Uterus (tissue), 4 donors: ENCODE measurements around the gene FIBP. TPM values are rescaled to one million over a fixed set of nuclear protein-coding genes. Genes with fewer than 3 reads are reported as not detected.
A peak's percentile ranks its signal among the peaks of the same experiment; 100 is the strongest.

Experiments
- DNase-seq, 2 donors: peaks; one replicate each; pipeline ENCODE4 v3.0.0-alpha.2; 2019 to 2020
- H3K27ac ChIP-seq, 2 donors: fragments of 200-600 bp; sonication (generic); 1 replicate in 1 of 2; 2 replicates in 1 of 2; pipeline ENCODE4 v1.5.1; 2016 to 2018
- H3K27me3 ChIP-seq, 2 donors: fragments of 200-600 bp; sonication (generic); one replicate each; pipeline ENCODE4 v1.5.1; 2018 to 2019; ENCODE audit warnings: control low read depth in 1 of 2
- H3K36me3 ChIP-seq, 2 donors: fragments of 200-600 bp; sonication (generic); one replicate each; pipeline ENCODE4 v1.5.1; 2019; ENCODE audit warnings: control low read depth in 1 of 2
- H3K4me1 ChIP-seq, 2 donors: fragments of 200-600 bp; sonication (generic); one replicate each; pipeline ENCODE4 v1.5.1; 2018 to 2019; ENCODE audit warnings: control low read depth in 1 of 2
- H3K4me3 ChIP-seq, 2 donors: fragments of 200-600 bp; sonication (generic); 1 replicate in 1 of 2; 2 replicates in 1 of 2; pipeline ENCODE4 v1.5.1; 2018 to 2019; ENCODE audit warnings: mild to moderate bottlenecking in 1 of 2
- H3K9me3 ChIP-seq, 2 donors: fragments of 200-600 bp; sonication (generic); one replicate each; pipeline ENCODE4 v1.5.1; 2019; ENCODE audit warnings: control low read depth in 1 of 2
- POLR2A ChIP-seq, 2 donors: fragments of 450-650 bp; IDR thresholded peaks; one replicate each; pipeline ENCODE4 v1.6.1; 2016; ENCODE audit warnings: antibody characterized with exemption in 2 of 2, mild to moderate bottlenecking in 1 of 2, moderate library complexity in 1 of 2
- intact Hi-C: fragments of 100-400 bp; cut with DNase I; formaldehyde crosslinking; loops from one replicate; pipeline ENCODE4 v1.15.1; 2023; ENCODE audit warnings: low total_unique reads
- total RNA-seq, 4 donors: library from RNA; depleted of rRNA in 3 of 4; stranded (reverse); fragments of >200 nt in 3 of 4; gene quantifications; one replicate each; pipeline versions ENCODE4 v1.1.0 to v1.2.4, GENCODE V29; 2014 to 2023
- TF ChIP-seq, protein P1 (sequence below), 4 experiments: fragments of 200-600 bp in 2 of 4; fragments of 450-650 bp in 2 of 4; sonication (generic) in 2 of 4; IDR thresholded peaks; one replicate each; pipeline ENCODE4 v1.5.1; 2016 to 2019; ENCODE audit warnings: antibody characterized with exemption in 4 of 4, mild to moderate bottlenecking in 2 of 4, moderate library complexity in 1 of 4
- donor health status: DM: yes; HTN: yes; CAD: no.

FIBP gene
- total RNA-seq, result 100 to 1,000 TPM in 1 of 4 donors, 10 to 100 TPM in 3; 39.7 to 239 (median 52.2) TPM

DNA sequence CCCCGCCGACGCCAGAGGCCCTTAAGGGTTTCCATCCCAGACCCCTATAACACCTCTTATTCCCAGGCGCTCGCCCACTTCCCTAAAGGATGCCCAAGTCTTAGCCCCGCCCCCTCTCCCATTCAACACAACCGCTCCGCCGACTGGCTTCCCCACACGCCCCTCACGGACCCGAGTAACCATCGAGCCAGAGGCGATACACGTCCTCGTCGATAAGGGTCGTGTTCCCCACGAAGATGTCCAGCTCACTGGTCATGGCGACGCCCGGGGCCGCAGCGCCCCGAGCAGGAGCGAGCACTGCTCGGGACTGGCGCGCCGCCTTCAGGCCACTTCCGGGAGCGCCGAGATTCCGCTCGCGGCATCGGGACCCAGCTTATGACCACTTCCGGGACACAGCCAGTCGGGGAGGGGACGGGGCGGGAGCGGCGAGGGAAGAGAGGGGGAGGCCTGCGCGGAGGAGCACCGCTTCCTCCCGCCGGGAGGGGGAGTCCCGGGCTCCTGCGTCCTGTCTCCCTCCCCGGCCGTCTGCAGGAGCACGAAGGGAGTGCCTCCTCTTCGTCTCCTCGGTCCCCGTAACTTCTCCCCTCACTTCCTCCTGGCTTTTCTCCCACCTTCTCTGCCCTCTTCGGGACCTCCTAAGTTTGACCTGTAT is at the start of gene FIBP:
FIBP (minus strand) TSS at position 309 of the 652 bp plus-strand sequence; CDS start at position 256, 53 bp downstream.
- peaks cover 4 to 21% of the 10 kb centered on the region in 2 donors for H3K4me1 ChIP-seq
- intact Hi-C loops, result no loop called here
- no peaks in the 10 kb centered on the region for H3K36me3 ChIP-seq
- TF ChIP-seq POLR2A (IDR thresholded peaks at IDR 0.05), result peak; percentile 92
- TF ChIP-seq, protein P1, sequence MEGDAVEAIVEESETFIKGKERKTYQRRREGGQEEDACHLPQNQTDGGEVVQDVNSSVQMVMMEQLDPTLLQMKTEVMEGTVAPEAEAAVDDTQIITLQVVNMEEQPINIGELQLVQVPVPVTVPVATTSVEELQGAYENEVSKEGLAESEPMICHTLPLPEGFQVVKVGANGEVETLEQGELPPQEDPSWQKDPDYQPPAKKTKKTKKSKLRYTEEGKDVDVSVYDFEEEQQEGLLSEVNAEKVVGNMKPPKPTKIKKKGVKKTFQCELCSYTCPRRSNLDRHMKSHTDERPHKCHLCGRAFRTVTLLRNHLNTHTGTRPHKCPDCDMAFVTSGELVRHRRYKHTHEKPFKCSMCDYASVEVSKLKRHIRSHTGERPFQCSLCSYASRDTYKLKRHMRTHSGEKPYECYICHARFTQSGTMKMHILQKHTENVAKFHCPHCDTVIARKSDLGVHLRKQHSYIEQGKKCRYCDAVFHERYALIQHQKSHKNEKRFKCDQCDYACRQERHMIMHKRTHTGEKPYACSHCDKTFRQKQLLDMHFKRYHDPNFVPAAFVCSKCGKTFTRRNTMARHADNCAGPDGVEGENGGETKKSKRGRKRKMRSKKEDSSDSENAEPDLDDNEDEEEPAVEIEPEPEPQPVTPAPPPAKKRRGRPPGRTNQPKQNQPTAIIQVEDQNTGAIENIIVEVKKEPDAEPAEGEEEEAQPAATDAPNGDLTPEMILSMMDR (IDR thresholded peaks at IDR 0.05), result peak; percentile 73 to 95 (median 88)
- H3K27me3 ChIP-seq, result no peaks in the 10 kb centered on the region
- no peaks in the 10 kb centered on the region for H3K9me3 ChIP-seq
- peak within 1 kb of the TSS; percentile 55 to 88 for H3K4me3 ChIP-seq
- DNase-seq, result peak; percentile 98
- peak within 1 kb of the TSS; percentile 96 to 97 for H3K27ac ChIP-seq

GRCh38 chr11:65937766-65938165 is 49.5 kb upstream of the FIBP start:
- no peaks in the 10 kb centered on the region for H3K27me3 ChIP-seq
- H3K4me3 ChIP-seq, result no peak overlapping the region
- no peak for DNase-seq
- intact Hi-C loops, result no loop called here
- TF ChIP-seq, protein P1 (IDR thresholded peaks at IDR 0.05), result no peak
- TF ChIP-seq POLR2A (IDR thresholded peaks at IDR 0.05), result no peak
- H3K4me1 ChIP-seq, result no peaks in the 10 kb centered on the region
- no peak overlapping the region for H3K27ac ChIP-seq
- H3K9me3 ChIP-seq, result no peaks in the 10 kb centered on the region
- H3K36me3 ChIP-seq, result no peaks in the 10 kb centered on the region

GRCh38 chr11:65934014-65934413 is 45.7 kb upstream of the FIBP start:
- TF ChIP-seq, protein P1 (IDR thresholded peaks at IDR 0.05), result no peak
- no peak for TF ChIP-seq POLR2A (IDR thresholded peaks at IDR 0.05)
- Histone ChIP-seq H3K36me3 (no peaks in the 10 kb centered on the region), H3K27ac (no peak overlapping the region), H3K4me3 (no peak overlapping the region), H3K4me1 (no peaks in the 10 kb centered on the region), H3K27me3 (no peaks in the 10 kb centered on the region), H3K9me3 (no peaks in the 10 kb centered on the region)
- intact Hi-C loops, result no loop called here
- no peak for DNase-seq

DNA sequence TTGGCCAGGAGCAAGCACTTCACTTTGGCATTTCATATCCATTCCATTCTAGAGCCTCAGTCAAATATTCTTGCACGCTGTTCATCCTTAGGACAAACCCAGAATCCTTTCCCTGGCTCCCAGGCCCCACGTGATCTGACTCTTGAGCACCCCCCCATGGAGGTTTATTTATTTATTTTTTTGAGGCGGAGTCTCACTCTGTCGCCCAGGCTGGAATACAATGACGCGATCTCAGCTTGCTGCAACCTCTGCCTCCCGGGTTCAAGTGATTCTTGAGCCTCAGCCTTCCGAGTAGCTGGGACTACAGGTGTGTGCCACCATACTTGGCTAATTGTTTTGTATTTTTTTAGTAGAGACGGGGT is 44.3 kb upstream of the FIBP start:
- Histone ChIP-seq H3K36me3 (no peaks in the 10 kb centered on the region), H3K27me3 (no peaks in the 10 kb centered on the region), H3K4me1 (no peaks in the 10 kb centered on the region), H3K27ac (no peak overlapping the region), H3K4me3 (no peak overlapping the region), H3K9me3 (no peaks in the 10 kb centered on the region)
- intact Hi-C loops, result no loop called here
- TF ChIP-seq, protein P1 (IDR thresholded peaks at IDR 0.05), result no peak
- no peak for TF ChIP-seq POLR2A (IDR thresholded peaks at IDR 0.05)
- no peak for DNase-seq

DNA sequence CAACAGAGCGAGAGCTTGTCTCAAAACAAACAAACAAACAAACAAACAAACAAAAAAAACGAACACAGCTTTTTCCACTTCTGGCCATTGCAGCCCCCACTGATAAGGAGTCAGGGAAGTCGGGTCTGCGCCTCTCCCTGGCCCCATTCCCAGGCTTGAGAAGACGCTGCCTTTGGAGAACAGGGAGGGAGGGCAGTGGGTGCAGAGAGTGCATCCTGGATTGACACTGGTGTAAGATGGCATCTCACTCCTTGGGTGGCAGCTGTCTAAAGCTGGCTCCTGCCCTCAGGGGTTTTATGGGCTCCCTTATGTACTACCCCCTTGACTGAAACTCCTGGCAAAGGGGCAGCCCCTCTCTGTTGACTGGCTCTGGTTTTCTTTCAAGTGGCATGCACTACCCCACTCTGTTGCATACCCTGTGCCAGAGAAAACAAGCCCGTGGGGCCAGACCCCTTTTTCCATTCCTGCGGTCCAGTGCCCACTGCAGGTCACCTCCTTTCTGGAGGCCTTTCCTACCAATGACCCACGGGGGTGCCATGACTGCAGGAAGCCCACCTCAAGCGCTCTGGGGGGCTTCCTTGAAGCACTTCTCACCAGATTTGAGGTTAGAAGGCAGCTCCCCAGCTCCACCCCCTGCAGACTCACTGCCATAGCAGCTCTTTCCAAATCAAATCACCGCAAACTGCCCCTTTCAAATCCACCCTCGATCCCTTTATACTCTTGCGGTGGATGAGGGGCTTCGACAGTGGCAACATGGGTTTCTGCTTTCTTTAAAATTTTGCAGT is 43.7 kb upstream of the FIBP start:
- Histone ChIP-seq H3K36me3 (no peaks in the 10 kb centered on the region), H3K27ac (no peak overlapping the region)
- TF ChIP-seq, protein P1 (IDR thresholded peaks at IDR 0.05), result no peak
- TF ChIP-seq POLR2A (IDR thresholded peaks at IDR 0.05), result no peak

More for the DNA sequence above, 43.7 kb upstream of the FIBP start:
- no peaks in the 10 kb centered on the region for H3K4me1 ChIP-seq
- intact Hi-C loops, result no loop called here
- H3K9me3 ChIP-seq, result no peaks in the 10 kb centered on the region
- H3K4me3 ChIP-seq, result no peak overlapping the region
- no peaks in the 10 kb centered on the region for H3K27me3 ChIP-seq
- DNase-seq, result no peak
